ENCODE results near the gene UBAP1L. TPM values are rescaled to one million over a fixed set of nuclear protein-coding genes. Genes with fewer than 3 reads are reported as not detected.

The UBAP1L gene
- polyA plus RNA-seq, 4 donors: 1.5 to 5.8 (median 4.5) TPM

DNA sequence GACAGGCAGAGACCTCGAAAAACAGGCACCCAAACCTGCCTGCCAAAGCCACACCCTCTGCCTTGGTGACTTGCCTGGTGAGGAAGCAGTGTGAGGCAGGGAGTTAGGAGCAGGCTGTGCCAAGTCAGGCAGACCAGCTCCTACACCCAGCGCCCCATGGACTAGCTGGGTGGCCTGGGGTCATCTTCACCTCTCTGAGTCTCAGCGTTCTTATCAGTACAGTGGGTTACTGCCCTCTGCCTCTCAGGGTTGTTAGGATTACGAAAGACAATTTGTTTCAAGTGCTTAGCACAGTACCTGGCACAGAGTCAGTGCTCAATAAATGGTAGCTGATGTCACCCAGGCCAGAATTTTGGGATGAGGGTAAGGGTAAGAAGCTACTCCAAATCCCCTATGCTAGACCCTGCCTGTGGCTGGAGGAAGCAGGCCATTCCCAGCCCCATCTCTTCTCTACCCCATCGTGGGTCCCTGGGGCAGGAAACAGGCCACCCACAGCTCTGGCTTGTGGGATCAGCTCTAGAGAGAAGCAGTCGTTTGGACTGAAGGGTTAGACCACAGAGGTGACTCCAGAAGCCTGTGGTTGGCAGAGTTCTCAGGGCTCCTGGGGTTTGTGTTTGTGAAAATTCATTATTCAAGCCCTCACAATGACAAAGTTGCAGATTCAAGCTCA, 59.7 kb downstream of the UBAP1L start:
- Histone ChIP-seq H3K27me3 (ENCODE audit: control insufficient read depth in 3 of 3, insufficient read depth in 3 of 3, low read length in 3 of 3) (no peaks in the 10 kb centered on the region), H3K27ac (ENCODE audit: low read depth in 1 of 3, low read length in 2 of 3) (peak overlapping the region; percentile 47 to 76 (median 68)), H3K36me3 (ENCODE audit: control insufficient read depth in 3 of 3, insufficient read depth in 2 of 3, low read depth in 1 of 3, low read length in 3 of 3) (peaks cover 0 to 44% (median 8%) of the 10 kb centered on the region in 3 donors), H3K4me1 (ENCODE audit: control insufficient read depth in 3 of 3, insufficient read depth in 2 of 3, low read depth in 1 of 3, low read length in 2 of 3) (peaks cover 5 to 32% (median 12%) of the 10 kb centered on the region in 3 donors), H3K9me3 (ENCODE audit: control insufficient read depth in 2 of 2, insufficient read depth in 1 of 2, low read depth in 1 of 2, low read length in 1 of 2) (no peaks in the 10 kb centered on the region), H3K4me3 (ENCODE audit: low read depth in 1 of 3, low read length in 3 of 3) (no peak overlapping the region)
- FAIRE-seq (no peak), DNase-seq (peak; percentile 68 to 96)
- WGBS, 3 donors: 23 to 38% (median 34%) methylated on average over 6 of the region's 6 CpGs

DNA sequence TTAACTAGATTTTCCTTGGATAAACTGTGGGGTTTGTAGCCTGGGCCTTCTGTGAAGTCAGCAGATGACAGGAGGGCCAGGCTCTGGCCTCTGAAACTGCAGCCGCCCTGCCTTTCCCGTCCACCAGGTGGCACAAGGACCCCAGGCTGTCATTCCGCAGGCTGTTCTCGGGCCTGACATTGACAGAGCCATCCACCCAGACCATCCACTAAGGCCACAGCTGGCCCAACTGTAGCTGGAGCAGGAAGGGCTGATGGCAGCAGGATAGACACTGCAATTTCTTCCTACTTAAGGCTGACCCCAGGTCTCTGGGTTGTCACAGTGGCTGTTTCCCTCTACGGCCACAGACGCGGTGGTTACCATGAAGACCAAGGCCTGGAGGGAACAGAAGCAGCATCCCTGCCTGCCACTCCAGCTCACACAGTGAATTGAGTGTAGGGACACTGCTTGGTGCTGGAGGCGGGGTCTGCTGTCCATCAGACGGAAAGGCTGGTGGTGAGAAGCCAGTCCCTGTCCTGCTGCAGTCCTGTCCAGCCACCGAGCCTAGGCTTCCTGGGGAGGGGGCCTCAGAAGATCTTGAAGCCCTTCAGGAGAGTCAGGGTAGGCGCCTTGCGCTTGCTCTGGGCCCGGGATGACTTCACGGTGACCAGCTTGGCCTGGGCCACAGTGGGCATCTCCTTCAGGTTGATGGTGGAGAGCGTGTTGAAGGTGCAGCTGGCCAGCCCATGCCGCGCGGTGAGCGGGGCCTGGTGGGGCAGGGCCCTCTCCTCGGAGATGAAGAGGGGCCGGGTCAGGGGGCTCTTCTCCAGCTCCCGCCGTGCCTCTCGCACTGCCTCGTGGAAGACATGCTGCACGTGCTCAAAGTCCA, 60.4 kb downstream of the UBAP1L start:
- Histone ChIP-seq H3K4me3 (ENCODE audit: low read depth in 1 of 3, low read length in 3 of 3) (no peak overlapping the region), H3K27ac (ENCODE audit: low read depth in 1 of 3, low read length in 2 of 3) (peak overlapping the region; percentile 47 to 76 (median 68)), H3K36me3 (ENCODE audit: control insufficient read depth in 3 of 3, insufficient read depth in 2 of 3, low read depth in 1 of 3, low read length in 3 of 3) (peaks cover 0 to 50% (median 8%) of the 10 kb centered on the region in 3 donors), H3K4me1 (ENCODE audit: control insufficient read depth in 3 of 3, insufficient read depth in 2 of 3, low read depth in 1 of 3, low read length in 2 of 3) (peaks cover 5 to 35% (median 12%) of the 10 kb centered on the region in 3 donors), H3K9me3 (ENCODE audit: control insufficient read depth in 2 of 2, insufficient read depth in 1 of 2, low read depth in 1 of 2, low read length in 1 of 2) (no peaks in the 10 kb centered on the region), H3K27me3 (ENCODE audit: control insufficient read depth in 3 of 3, insufficient read depth in 3 of 3, low read length in 3 of 3) (no peaks in the 10 kb centered on the region)
- WGBS, 3 donors: 66 to 74% (median 71%) methylated on average over 24 to 26 of the region's 26 CpGs
- DNase-seq: peak; percentile 68 to 86
- FAIRE-seq: no peak

DNA sequence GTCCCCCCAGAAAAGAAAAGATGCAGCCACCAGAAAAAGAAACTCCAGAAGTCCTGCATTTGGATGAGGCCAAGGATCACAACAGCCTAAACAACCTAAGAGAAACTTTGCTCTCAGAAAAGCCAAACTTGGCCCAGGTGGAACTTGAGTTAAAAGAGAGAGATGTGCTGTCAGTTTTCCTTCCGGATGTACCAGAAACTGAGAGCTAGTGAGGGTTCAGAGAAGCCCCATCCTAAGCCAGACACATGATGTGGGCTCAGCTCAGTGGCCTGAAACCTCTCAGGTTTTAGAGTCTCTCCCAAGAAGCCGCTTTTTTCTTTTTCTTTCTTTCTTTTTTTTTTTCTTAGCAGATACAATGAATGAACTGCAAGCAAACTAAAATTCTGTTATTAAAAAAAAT, 62.0 kb downstream of the UBAP1L start:
- Histone ChIP-seq H3K4me3 (ENCODE audit: low read depth in 1 of 3, low read length in 3 of 3) (no peak overlapping the region), H3K27me3 (ENCODE audit: control insufficient read depth in 3 of 3, insufficient read depth in 3 of 3, low read length in 3 of 3) (no peaks in the 10 kb centered on the region), H3K9me3 (ENCODE audit: control insufficient read depth in 2 of 2, insufficient read depth in 1 of 2, low read depth in 1 of 2, low read length in 1 of 2) (no peaks in the 10 kb centered on the region), H3K4me1 (ENCODE audit: control insufficient read depth in 3 of 3, insufficient read depth in 2 of 3, low read depth in 1 of 3, low read length in 2 of 3) (peaks cover 5 to 41% (median 12%) of the 10 kb centered on the region in 3 donors), H3K36me3 (ENCODE audit: control insufficient read depth in 3 of 3, insufficient read depth in 2 of 3, low read depth in 1 of 3, low read length in 3 of 3) (peaks cover 0 to 48% (median 8%) of the 10 kb centered on the region in 3 donors), H3K27ac (ENCODE audit: low read depth in 1 of 3, low read length in 2 of 3) (no peak overlapping the region)
- DNase-seq (no peak), FAIRE-seq (no peak)
- 77 to 86% (median 86%) methylated on average over 2 of the region's 2 CpGs for WGBS, 3 donors

DNA sequence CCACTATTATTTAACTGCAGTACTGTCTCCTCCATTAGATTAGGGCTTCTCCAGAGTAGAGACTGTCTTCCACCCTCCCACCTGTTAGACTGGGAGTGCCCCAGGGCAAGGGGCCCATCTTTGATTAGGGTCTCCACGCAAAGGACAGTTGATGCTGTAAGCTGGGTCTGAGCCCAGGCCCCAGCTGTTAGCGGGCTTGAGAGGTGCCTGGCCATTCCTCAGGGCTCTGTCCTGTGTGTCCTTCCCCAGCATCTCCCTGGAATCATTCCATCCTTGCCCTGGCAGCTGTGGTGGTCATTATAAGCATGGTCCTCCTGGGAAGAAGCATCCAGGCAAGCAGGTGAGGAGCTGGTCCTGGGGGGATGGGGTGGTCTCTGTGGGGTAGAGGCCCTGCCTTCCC, 63.7 kb downstream of the UBAP1L start:
- Histone ChIP-seq H3K9me3 (ENCODE audit: control insufficient read depth in 2 of 2, insufficient read depth in 1 of 2, low read depth in 1 of 2, low read length in 1 of 2) (no peaks in the 10 kb centered on the region), H3K36me3 (ENCODE audit: control insufficient read depth in 3 of 3, insufficient read depth in 2 of 3, low read depth in 1 of 3, low read length in 3 of 3) (peaks cover 0 to 48% (median 8%) of the 10 kb centered on the region in 3 donors), H3K27me3 (ENCODE audit: control insufficient read depth in 3 of 3, insufficient read depth in 3 of 3, low read length in 3 of 3) (no peaks in the 10 kb centered on the region), H3K4me3 (ENCODE audit: low read depth in 1 of 3, low read length in 3 of 3) (no peak overlapping the region), H3K27ac (ENCODE audit: low read depth in 1 of 3, low read length in 2 of 3) (no peak overlapping the region), H3K4me1 (ENCODE audit: control insufficient read depth in 3 of 3, insufficient read depth in 2 of 3, low read depth in 1 of 3, low read length in 2 of 3) (peaks cover 5 to 35% (median 9%) of the 10 kb centered on the region in 3 donors)
- DNase-seq: no peak
- FAIRE-seq: no peak
- 81 to 90% (median 86%) methylated on average over 2 of the region's 2 CpGs for WGBS, 3 donors

DNA sequence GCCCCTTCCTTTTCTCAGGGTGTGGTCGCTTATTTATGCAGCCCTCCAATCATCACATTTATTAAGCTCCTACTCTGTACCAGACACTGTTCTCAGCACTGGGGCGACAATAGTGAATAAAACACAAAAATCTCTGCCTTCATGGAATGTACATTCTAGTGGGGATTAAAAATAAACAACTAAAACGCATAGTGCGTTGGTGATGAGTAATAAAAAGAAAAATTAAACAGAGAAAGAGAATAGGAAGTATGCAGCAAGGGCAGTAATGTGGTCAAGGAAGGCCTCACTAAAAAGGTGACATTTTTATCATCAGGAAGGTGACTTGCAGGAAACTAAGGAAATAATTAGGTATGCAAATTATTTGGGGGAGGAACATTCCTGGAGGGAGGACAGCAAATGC, 64.7 kb downstream of the UBAP1L start:
- Histone ChIP-seq H3K9me3 (ENCODE audit: control insufficient read depth in 2 of 2, insufficient read depth in 1 of 2, low read depth in 1 of 2, low read length in 1 of 2) (no peaks in the 10 kb centered on the region), H3K4me3 (ENCODE audit: low read depth in 1 of 3, low read length in 3 of 3) (no peak overlapping the region), H3K4me1 (ENCODE audit: control insufficient read depth in 3 of 3, insufficient read depth in 2 of 3, low read depth in 1 of 3, low read length in 2 of 3) (peaks cover 0 to 31% (median 5%) of the 10 kb centered on the region in 3 donors), H3K27me3 (ENCODE audit: control insufficient read depth in 3 of 3, insufficient read depth in 3 of 3, low read length in 3 of 3) (no peaks in the 10 kb centered on the region), H3K27ac (ENCODE audit: low read depth in 1 of 3, low read length in 2 of 3) (no peak overlapping the region), H3K36me3 (ENCODE audit: control insufficient read depth in 3 of 3, insufficient read depth in 2 of 3, low read depth in 1 of 3, low read length in 3 of 3) (peaks cover 0 to 42% (median 8%) of the 10 kb centered on the region in 3 donors)
- WGBS, 3 donors: 52 to 68% (median 52%) methylated on average over 4 of the region's 4 CpGs
- DNase-seq (no peak), FAIRE-seq (no peak)

DNA sequence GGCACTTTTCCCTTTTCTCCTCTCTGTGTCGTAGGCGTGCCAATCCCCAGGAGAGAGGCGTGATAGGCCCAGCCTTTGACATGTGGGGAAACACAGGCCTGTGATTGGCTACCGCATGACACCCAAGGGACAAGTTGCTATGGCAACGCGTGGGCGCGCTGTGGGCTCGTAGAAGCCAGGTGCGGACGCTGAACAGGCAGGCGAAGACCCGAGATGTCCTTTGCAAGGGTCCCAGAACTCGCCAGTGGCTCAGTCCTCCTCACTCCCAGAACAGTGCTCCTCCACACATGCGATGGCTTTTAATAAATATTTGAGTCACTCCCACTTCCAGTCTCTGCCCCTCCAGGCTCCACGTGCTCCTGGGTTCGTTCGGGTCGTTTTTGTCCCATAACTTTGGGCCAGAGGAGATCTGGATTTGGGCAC, 65.6 kb downstream of the UBAP1L start:
- Histone ChIP-seq H3K27me3 (ENCODE audit: control insufficient read depth in 3 of 3, insufficient read depth in 3 of 3, low read length in 3 of 3) (no peaks in the 10 kb centered on the region), H3K4me1 (ENCODE audit: control insufficient read depth in 3 of 3, insufficient read depth in 2 of 3, low read depth in 1 of 3, low read length in 2 of 3) (peaks cover 0 to 31% (median under 1%) of the 10 kb centered on the region in 3 donors), H3K4me3 (ENCODE audit: low read depth in 1 of 3, low read length in 3 of 3) (peak overlapping the region in 2 of 3 donors; percentile 8 to 17), H3K36me3 (ENCODE audit: control insufficient read depth in 3 of 3, insufficient read depth in 2 of 3, low read depth in 1 of 3, low read length in 3 of 3) (peaks cover 0 to 34% (median 8%) of the 10 kb centered on the region in 3 donors), H3K27ac (ENCODE audit: low read depth in 1 of 3, low read length in 2 of 3) (no peak overlapping the region), H3K9me3 (ENCODE audit: control insufficient read depth in 2 of 2, insufficient read depth in 1 of 2, low read depth in 1 of 2, low read length in 1 of 2) (no peaks in the 10 kb centered on the region)
- FAIRE-seq (no peak), DNase-seq (peak; percentile 90)
- WGBS, 3 donors: 11 to 23% (median 17%) methylated on average over 18 to 19 of the region's 19 CpGs

DNA sequence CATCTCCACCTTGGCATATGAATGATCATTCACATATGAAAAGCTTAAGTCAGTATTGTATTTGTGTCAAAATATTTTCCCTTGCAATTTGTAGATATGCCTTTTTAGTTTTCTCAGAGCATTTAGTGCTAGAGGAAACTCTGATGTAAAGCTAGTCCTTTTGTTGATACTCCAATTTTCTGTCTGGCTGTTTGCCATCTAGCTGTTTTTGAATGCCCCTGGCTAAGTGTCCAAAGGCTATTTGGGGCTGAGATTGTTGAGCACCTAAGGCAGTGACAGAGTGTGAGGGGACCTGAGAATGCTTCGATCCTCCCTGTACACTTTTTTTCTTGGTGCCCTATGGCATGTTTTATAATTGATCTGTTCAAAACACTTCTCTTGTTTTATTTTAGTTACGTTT, 66.8 kb downstream of the UBAP1L start:
- Histone ChIP-seq H3K36me3 (ENCODE audit: control insufficient read depth in 3 of 3, insufficient read depth in 2 of 3, low read depth in 1 of 3, low read length in 3 of 3) (peaks cover 0 to 25% (median 6%) of the 10 kb centered on the region in 3 donors), H3K27me3 (ENCODE audit: control insufficient read depth in 3 of 3, insufficient read depth in 3 of 3, low read length in 3 of 3) (no peaks in the 10 kb centered on the region), H3K9me3 (ENCODE audit: control insufficient read depth in 2 of 2, insufficient read depth in 1 of 2, low read depth in 1 of 2, low read length in 1 of 2) (no peaks in the 10 kb centered on the region), H3K4me3 (ENCODE audit: low read depth in 1 of 3, low read length in 3 of 3) (peak overlapping the region in 1 of 3 donors; percentile 45), H3K4me1 (ENCODE audit: control insufficient read depth in 3 of 3, insufficient read depth in 2 of 3, low read depth in 1 of 3, low read length in 2 of 3) (peaks cover 0 to 41% (median 0%) of the 10 kb centered on the region in 3 donors), H3K27ac (ENCODE audit: low read depth in 1 of 3, low read length in 2 of 3) (no peak overlapping the region)
- FAIRE-seq (no peak), DNase-seq (no peak)
- 67 to 81% (median 78%) methylated on average over 2 of the region's 2 CpGs for WGBS, 3 donors

DNA sequence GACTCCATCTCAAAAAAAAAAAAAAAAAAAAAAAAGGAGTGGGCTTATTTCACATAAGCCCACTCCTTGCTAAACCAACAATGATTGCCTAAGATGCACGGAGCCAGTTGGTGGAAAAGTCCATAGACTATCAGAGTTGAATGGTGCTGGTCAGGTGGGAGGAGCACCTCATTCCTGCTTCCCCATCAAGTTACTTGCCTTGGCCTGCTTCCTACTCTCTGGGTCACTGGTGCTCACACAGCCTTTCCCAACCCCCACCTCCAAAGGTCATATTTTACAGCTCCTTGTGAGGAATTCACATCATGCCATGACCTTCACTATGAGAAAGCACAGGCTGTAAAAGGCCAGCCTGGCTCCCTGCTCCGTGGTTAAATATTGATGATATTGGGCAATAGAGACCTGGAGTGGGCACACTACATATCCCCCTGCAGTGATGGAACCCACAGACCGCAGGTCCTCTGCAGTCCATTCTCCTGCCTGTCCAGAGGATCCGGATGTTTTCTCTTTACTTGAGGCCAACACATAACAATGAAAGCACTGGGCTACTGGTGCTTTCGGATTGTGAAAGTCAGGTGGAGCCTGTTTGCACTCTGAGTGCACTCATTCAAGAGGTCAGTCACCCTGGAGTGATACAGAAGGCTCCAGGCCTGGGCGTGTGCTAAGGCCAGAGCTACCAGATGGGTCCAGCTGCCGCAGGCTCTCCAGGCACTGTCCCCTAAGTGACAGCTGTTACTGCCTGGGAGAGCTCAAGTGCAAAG, 70.1 kb downstream of the UBAP1L start, which contains the start of gene SLC51B:
SLC51B (plus strand) TSS at position 664 of the 758 bp plus-strand sequence. CDS start 4,618 bp downstream, outside the sequence.
- Histone ChIP-seq H3K36me3 (ENCODE audit: control insufficient read depth in 3 of 3, insufficient read depth in 2 of 3, low read depth in 1 of 3, low read length in 3 of 3) (peaks cover 0 to 3% (median 0%) of the 10 kb centered on the region in 3 donors), H3K4me1 (ENCODE audit: control insufficient read depth in 3 of 3, insufficient read depth in 2 of 3, low read depth in 1 of 3, low read length in 2 of 3) (peaks cover 6 to 60% (median 7%) of the 10 kb centered on the region in 3 donors), H3K9me3 (ENCODE audit: control insufficient read depth in 2 of 2, insufficient read depth in 1 of 2, low read depth in 1 of 2, low read length in 1 of 2) (peaks cover 0 to 9% of the 10 kb centered on the region in 2 donors), H3K27me3 (ENCODE audit: control insufficient read depth in 3 of 3, insufficient read depth in 3 of 3, low read length in 3 of 3) (no peaks in the 10 kb centered on the region), H3K4me3 (ENCODE audit: low read depth in 1 of 3, low read length in 3 of 3) (peak within 1 kb of the TSS in 2 of 3 donors; percentile 33 to 49), H3K27ac (ENCODE audit: low read depth in 1 of 3, low read length in 2 of 3) (peak within 1 kb of the TSS; percentile 77 to 88 (median 78))
- 13 to 53% (median 28%) methylated on average over 7 of the region's 7 CpGs for WGBS, 3 donors
- FAIRE-seq (no peak), DNase-seq (peak; percentile 96 to 99)

All from small intestine (tissue), 7 donors.